GM12878 (cell line): ENCODE measurements around the gene RBM45.

ENCODE experiments used
- EZH2 ChIP-seq: IDR thresholded peaks from 2 replicates; pipeline ENCODE4 v1.6.1; 2012; ENCODE audit warnings: low read depth, mild to moderate bottlenecking, control low read depth, inconsistent platforms, low read length, borderline replicate concordance; ENCODE audit not compliant: control insufficient read depth
- TF ChIP-seq, protein P1 (sequence below), 3 experiments: IDR thresholded peaks in 2 of 3; conservative IDR thresholded peaks in 1 of 3; 2 replicates each; pipeline ENCODE4 v1.5.1; 2011; ENCODE audit warnings: low read depth in 3 of 3, low read length in 3 of 3, mild to moderate bottlenecking in 3 of 3, control low read depth in 2 of 3, moderate library complexity in 2 of 3, inconsistent platforms in 1 of 3, mixed read lengths in 1 of 3; ENCODE audit not compliant: control insufficient read depth in 2 of 3, insufficient read depth in 1 of 3; ENCODE audit errors: extremely low read depth in 1 of 3

DNA sequence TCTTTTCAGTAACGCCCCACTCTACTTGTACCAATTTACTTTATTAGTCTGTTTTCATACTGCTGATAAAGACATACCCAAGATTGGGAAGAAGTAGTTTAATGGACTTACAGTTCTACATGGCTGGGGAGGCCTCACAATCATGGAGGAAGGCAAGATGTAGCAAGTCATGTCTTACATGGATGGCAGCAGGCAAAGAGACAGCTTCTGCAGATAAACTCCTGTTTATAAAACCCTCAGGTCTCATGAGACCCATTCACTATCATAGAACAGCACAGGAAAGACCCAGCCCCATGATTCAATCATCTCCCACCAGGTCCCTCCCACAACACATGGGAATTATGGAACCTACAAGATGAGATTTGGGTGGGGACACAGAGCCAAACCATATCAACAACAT, 43.3 kb downstream of the RBM45 start:
- no peak for TF ChIP-seq EZH2
- TF ChIP-seq, protein P1, sequence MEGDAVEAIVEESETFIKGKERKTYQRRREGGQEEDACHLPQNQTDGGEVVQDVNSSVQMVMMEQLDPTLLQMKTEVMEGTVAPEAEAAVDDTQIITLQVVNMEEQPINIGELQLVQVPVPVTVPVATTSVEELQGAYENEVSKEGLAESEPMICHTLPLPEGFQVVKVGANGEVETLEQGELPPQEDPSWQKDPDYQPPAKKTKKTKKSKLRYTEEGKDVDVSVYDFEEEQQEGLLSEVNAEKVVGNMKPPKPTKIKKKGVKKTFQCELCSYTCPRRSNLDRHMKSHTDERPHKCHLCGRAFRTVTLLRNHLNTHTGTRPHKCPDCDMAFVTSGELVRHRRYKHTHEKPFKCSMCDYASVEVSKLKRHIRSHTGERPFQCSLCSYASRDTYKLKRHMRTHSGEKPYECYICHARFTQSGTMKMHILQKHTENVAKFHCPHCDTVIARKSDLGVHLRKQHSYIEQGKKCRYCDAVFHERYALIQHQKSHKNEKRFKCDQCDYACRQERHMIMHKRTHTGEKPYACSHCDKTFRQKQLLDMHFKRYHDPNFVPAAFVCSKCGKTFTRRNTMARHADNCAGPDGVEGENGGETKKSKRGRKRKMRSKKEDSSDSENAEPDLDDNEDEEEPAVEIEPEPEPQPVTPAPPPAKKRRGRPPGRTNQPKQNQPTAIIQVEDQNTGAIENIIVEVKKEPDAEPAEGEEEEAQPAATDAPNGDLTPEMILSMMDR (IDR thresholded peaks at IDR 0.05 in 2 of 3, conservative IDR thresholded peaks at IDR 0.05 in 1 of 3; ENCODE audit: control insufficient read depth in 2 of 3, extremely low read depth in 1 of 3, insufficient read depth in 1 of 3, low read depth in 3 of 3, low read length in 3 of 3): no peak
